ENCODE results near the gene ALDH5A1.

ALDH5A1 gene

GRCh38 chr6:24565196-24565595 is 70.4 kb downstream of the ALDH5A1 start (continued):
- no peak for TF ChIP-seq ZNF585B (tag by site-specific recombination; IDR thresholded peaks at IDR 0.05)
- no peak for TF ChIP-seq YY2 (tag by site-specific recombination; IDR thresholded peaks at IDR 0.05)
- no peak for TF ChIP-seq ZNF148 (tag by site-specific recombination; IDR thresholded peaks at IDR 0.05; ENCODE audit: borderline replicate concordance)
- no peak for TF ChIP-seq OVOL3 (tag by site-specific recombination; IDR thresholded peaks at IDR 0.05)

GRCh38 chr6:24566020-24566767 is 71.4 kb downstream of the ALDH5A1 start:
- Histone ChIP-seq H3K4me1 (ENCODE audit: control insufficient read depth, insufficient read depth, low read length) (no peaks in the 10 kb centered on the region), H3K27ac (ENCODE audit: extremely low read depth, low read depth, low read length) (no peak overlapping the region), H3K36me3 (ENCODE audit: control insufficient read depth in 2 of 2, insufficient read depth in 1 of 2, low read length in 2 of 2) (no peaks in the 10 kb centered on the region), H3K9me3 (ENCODE audit: control insufficient read depth, insufficient read depth, low read depth, low read length) (no peaks in the 10 kb centered on the region), H3K4me3 (ENCODE audit: low read depth, low read length) (no peak overlapping the region)
- TF ChIP-seq ZNF837 (tag by site-specific recombination; IDR thresholded peaks at IDR 0.05) (no peak), ZNF354C (tag by site-specific recombination; IDR thresholded peaks at IDR 0.05; ENCODE audit: borderline replicate concordance, low read depth) (no peak), ZNF626 (tag by site-specific recombination; IDR thresholded peaks at IDR 0.05) (no peak), ZNF132 (tag by site-specific recombination; IDR thresholded peaks at IDR 0.05; ENCODE audit: borderline replicate concordance) (no peak), ZNF561 (tag by site-specific recombination; IDR thresholded peaks at IDR 0.05; ENCODE audit: borderline replicate concordance) (no peak)
- ChIA-PET CTCF (interaction anchor here (0.6 to 12.1 kb wide), 2 partner anchors 16 to 425 kb away, joined by 3 to 121 read pairs; no protein-coding TSS in a partner anchor), POLR2A (no interaction called here)

DNA sequence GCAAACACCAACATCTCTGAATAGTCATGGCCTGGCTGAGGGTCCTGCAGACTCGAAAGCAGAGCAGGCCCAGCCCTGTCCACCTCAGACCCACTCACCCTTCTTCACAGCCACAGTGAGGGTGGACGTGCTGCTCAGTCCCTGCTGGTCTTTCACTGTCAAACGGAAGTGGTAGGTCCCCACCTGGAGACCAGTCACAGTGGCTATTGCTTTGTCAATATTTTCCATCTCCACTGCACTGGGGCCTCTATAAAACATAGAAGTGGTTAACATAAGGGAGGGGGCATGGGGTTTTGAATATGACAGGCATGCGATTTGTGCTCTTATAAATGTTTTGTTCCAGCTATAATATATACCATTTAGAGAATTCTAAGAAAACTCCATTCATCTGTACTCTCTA is 73.9 kb downstream of the ALDH5A1 start:
- POLR2A ChIA-PET, result no interaction called here
- Histone ChIP-seq H3K4me1 (ENCODE audit: control insufficient read depth, insufficient read depth, low read length) (no peaks in the 10 kb centered on the region), H3K9me3 (ENCODE audit: control insufficient read depth, insufficient read depth, low read depth, low read length) (no peaks in the 10 kb centered on the region), H3K27ac (ENCODE audit: extremely low read depth, low read depth, low read length) (no peak overlapping the region), H3K36me3 (ENCODE audit: control insufficient read depth in 2 of 2, insufficient read depth in 1 of 2, low read length in 2 of 2) (no peaks in the 10 kb centered on the region), H3K4me3 (ENCODE audit: low read depth, low read length) (no peak overlapping the region)
- CTCF ChIA-PET, result interaction anchor here (0.5 to 12.1 kb wide), 4 partner anchors 14 to 423 kb away, joined by 3 to 121 read pairs (median 4); no protein-coding TSS in a partner anchor
- TF ChIP-seq BCL6B (tag by site-specific recombination; IDR thresholded peaks at IDR 0.05) (no peak), ZFP37 (tag by site-specific recombination; IDR thresholded peaks at IDR 0.05) (no peak), ZNF654 (tag by site-specific recombination; IDR thresholded peaks at IDR 0.05; ENCODE audit: low read depth) (no peak), ZNF621 (tag by site-specific recombination; IDR thresholded peaks at IDR 0.05) (no peak), ZFP69B (tag by site-specific recombination; IDR thresholded peaks at IDR 0.05) (no peak), ZNF449 (tag by site-specific recombination; IDR thresholded peaks at IDR 0.05) (no peak), ZBTB20 (tag by site-specific recombination; IDR thresholded peaks at IDR 0.05) (no peak), KLF9 (tag by site-specific recombination; IDR thresholded peaks at IDR 0.05; ENCODE audit: low read depth) (no peak), MYNN (tag by site-specific recombination; IDR thresholded peaks at IDR 0.05; ENCODE audit: borderline replicate concordance) (no peak), ZNF324 (tag by site-specific recombination; IDR thresholded peaks at IDR 0.05) (no peak), ZNF311 (tag by site-specific recombination; IDR thresholded peaks at IDR 0.05; ENCODE audit: borderline replicate concordance) (no peak)
- TF ChIP-seq, protein P1, sequence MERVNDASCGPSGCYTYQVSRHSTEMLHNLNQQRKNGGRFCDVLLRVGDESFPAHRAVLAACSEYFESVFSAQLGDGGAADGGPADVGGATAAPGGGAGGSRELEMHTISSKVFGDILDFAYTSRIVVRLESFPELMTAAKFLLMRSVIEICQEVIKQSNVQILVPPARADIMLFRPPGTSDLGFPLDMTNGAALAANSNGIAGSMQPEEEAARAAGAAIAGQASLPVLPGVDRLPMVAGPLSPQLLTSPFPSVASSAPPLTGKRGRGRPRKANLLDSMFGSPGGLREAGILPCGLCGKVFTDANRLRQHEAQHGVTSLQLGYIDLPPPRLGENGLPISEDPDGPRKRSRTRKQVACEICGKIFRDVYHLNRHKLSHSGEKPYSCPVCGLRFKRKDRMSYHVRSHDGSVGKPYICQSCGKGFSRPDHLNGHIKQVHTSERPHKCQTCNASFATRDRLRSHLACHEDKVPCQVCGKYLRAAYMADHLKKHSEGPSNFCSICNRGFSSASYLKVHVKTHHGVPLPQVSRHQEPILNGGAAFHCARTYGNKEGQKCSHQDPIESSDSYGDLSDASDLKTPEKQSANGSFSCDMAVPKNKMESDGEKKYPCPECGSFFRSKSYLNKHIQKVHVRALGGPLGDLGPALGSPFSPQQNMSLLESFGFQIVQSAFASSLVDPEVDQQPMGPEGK (tag by site-specific recombination; IDR thresholded peaks at IDR 0.05), result no peak

Data from HEK293 (cell line).